Sciatic nerve (tissue), 2 donors: ENCODE results near the gene CADM4. TPM values are rescaled to one million over a fixed set of nuclear protein-coding genes. Genes with fewer than 3 reads are reported as not detected.
A peak's percentile ranks its signal among the peaks of the same experiment; 100 is the strongest.
"Not testable (repeated sequence)": the region's sequence is repeated elsewhere in the genome, so short reads cannot be mapped to it uniquely, and the experiment has no call there.

ENCODE experiments used
- ATAC-seq: fragments of 200-7000 bp; cut with Tn5 transposase; one replicate; pipeline ENCODE4 v1.9.1; 2020; ENCODE audit warnings: mild to moderate bottlenecking, moderate library complexity
- DNase-seq: peaks from one replicate; pipeline ENCODE4 v3.0.0-alpha.2; 2020; ENCODE audit warnings: low spot score
- intact Hi-C: fragments of 100-400 bp; cut with DNase I; formaldehyde crosslinking; loops from one replicate; pipeline ENCODE4 v1.14.2; 2022
- total RNA-seq: library from RNA; stranded (reverse); fragmentation: NEBNext Ultra II Directional; extraction: Animal tissue kit (Norgen Biotek cat#: 25700); gene quantifications from one replicate; pipeline ENCODE4 v1.2.1, GENCODE V29; 2021
- donor health status: DM: no; HTN: no; CAD: no.
- donor health status: DM: no; HTN: no; CAD: no.

CADM4 gene
- total RNA-seq, 1 donor from 2014 or later: 175 TPM

DNA sequence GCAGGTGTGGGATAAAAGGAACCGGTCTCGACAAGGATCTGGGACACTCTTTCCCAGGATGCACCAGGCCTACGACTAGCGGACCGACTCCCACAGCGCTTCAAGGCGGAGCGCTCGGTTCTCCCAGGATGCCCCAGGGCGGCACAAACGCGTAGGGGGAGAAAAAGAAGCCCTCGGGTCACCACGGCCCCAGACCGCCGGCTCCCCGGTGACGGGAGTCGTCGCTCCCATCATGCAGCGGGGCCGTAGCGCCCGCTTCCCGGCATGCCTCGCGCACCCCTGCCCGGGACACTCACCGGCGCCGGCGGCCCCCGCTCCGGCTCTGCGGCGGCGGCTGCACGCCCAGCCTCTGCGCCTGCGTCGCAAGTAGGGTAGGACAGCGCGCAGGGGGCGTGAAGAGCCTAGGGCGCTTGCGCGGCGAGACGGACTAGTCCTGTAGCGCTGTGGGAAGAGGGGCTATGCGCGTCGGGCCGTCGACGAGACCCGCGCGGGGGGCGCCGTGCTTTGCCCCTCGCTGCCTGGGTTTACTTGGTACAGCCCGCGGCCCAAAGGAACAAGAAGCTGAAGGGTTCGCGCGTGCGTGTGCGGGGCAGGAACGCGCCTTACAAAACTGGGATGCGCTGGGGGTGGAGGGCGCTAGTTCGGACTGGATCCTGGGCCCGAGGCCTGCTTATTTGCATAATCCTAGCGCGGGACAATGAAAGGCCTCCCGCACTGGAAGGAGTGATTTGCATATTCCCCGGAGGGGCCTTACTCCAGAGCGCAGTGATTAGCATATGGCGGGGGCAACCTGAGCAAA lies 20.2 kb downstream of the CADM4 start, which contains the start of gene ZNF428:
Gene ZNF428, minus strand, starts transcription at position 368 of the 799 bp plus-strand sequence. CDS start 5,325 bp downstream, outside the sequence.
- ATAC-seq: peak; percentile 96
- intact Hi-C loops: no loop called here

DNA sequence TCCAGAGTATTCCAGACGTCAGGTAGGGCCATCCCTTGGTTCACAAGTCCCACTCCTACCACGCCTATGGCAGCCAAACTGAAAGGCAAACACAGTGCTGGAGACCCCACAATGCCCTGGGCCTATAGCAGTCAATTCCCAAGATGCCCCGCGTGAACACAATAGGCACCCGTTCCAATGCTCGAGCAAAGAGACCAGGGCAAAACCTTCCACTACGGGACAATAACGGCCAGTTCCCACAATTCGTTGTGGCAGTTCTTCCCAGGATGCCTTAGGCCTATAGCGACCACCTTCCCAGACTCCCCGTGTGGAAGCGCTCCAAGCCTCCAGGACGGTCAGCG lies 20.8 kb downstream of the CADM4 start:
- no peak for ATAC-seq
- no peak for DNase-seq
- intact Hi-C loops: no loop called here

More for the DNA sequence above, 20.2 kb downstream of the CADM4 start, which contains the start of gene ZNF428:
- DNase-seq: peak; percentile 90

DNA sequence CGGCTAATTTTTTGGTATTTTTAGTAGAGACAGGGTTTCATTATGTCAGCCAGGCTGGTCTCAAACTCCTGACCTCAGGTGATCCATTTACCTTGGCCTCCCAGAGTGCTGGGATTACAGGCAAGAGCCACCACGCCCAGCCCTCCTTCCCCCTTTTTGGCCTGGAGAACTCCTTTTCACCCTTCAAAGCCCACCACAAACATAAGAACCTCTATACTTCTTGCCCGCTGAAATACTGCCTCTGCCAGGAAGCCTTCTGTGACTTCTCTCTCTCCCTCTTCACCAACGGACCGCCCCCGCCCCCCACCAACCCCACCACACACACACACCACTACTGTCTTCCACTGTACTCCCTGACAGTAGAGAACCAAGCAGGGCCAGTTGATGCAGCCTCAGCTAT lies 22.7 kb downstream of the CADM4 start:
- no peak for DNase-seq
- intact Hi-C loops: no loop called here
- ATAC-seq: no peak

DNA sequence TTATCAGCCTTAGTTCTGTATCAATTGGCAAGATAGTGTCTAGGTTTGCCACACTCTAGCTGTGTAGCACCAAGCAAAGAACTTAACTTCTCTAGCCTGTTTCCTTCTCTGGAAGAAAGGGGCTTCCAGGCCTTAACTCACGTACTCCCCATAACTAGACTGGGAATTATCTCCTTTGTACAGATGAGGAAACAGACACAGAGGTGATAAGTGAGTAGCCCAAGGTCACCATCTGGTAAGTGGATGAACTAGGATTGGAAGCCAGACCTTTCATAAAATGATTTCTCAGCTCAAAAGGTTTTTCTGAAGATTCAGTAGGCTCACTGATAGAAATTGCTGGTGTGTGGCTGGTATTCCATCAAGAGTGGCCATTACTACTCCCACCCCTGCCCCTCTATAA lies 23.3 kb downstream of the CADM4 start:
- DNase-seq (no peak), ATAC-seq (no peak)
- intact Hi-C loops: no loop called here

DNA sequence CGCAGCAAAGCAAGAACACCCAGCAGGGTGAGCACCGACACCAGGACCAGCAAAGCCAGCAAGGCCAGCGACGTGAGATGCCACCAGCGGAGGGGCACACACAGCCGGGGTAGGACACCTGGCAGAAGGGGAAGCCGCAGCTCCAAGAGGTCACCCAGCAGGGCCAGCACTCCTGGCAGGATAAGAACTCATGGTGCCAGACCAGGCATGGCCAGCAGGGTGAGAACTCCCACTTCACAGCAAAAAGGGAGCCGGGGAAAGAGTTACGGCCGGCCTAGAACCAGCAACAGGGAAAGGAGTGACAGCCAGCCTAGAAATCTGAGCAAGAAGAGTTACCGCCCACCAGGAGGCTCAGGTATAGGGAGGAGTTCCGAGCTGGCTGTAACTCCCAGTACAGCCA lies 27.3 kb downstream of the CADM4 start:
- no peak for DNase-seq
- ATAC-seq: no peak
- intact Hi-C loops: no loop called here

DNA sequence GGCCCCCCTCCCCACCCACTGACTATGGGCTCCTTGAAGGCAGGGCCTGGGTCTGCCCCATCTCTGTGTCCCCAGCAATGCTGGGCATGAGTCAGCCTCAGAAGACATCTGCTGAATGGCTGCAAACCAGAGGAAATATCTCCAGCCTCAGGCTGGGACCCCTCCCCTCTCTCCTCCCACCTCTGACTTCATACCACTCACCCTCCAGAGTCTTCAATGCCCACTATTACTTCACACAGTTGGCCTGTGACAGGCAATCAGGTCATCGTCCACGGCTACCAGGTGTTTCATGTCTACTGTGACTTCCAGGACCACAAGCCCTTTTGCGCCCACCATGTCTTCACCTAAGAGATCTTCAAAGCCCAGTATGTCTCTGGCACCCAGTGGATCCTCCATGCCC lies 27.9 kb downstream of the CADM4 start, which contains the start of gene SRRM5:
Gene SRRM5, plus strand, starts transcription at position 301 of the 400 bp plus-strand sequence. Its CDS starts 34 bp downstream, at position 335.
- no peak for ATAC-seq
- intact Hi-C loops: no loop called here
- DNase-seq: no peak

DNA sequence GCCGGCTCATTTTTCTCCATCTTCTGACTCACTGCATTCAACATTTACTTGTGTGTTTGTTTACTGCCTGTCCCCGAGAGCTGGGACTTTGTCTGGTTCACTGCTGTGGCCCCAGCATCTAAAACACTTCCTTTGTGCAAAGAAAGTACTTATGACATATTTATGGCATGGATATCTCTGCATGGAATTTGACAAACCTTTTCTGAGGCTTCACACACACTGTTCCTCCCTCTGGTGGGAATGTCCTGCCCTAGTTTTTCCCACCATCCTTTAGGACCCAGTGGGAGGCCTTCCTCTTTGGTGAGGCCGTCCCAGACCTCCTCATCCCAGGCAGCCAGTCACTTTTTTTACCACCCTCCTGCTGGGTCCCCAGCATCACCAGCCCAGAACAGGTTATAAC lies 29.2 kb downstream of the CADM4 start:
- DNase-seq (no peak), ATAC-seq (no peak)
- intact Hi-C loops: no loop called here

DNA sequence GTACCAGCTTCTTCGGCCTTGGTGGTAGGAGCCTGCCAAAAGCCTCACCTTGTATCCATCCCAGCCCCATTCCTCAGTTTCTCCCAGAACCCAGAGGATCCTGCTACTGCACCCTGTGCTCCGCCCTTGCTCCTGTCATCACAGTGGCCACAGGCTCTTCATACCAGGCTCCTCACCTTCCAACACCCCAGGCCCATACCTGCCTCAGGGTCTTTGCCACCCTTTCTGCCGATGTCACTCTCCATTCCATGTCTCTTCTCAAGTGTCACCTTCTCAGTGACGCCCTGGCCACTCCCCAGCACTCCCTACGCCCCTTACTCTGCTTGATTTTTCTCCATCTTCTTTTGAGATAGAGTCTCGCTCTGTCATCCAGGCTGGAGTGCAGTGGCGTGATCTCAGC lies 29.8 kb downstream of the CADM4 start:
- ATAC-seq: no peak
- no peak for DNase-seq
- intact Hi-C loops: no loop called here

DNA sequence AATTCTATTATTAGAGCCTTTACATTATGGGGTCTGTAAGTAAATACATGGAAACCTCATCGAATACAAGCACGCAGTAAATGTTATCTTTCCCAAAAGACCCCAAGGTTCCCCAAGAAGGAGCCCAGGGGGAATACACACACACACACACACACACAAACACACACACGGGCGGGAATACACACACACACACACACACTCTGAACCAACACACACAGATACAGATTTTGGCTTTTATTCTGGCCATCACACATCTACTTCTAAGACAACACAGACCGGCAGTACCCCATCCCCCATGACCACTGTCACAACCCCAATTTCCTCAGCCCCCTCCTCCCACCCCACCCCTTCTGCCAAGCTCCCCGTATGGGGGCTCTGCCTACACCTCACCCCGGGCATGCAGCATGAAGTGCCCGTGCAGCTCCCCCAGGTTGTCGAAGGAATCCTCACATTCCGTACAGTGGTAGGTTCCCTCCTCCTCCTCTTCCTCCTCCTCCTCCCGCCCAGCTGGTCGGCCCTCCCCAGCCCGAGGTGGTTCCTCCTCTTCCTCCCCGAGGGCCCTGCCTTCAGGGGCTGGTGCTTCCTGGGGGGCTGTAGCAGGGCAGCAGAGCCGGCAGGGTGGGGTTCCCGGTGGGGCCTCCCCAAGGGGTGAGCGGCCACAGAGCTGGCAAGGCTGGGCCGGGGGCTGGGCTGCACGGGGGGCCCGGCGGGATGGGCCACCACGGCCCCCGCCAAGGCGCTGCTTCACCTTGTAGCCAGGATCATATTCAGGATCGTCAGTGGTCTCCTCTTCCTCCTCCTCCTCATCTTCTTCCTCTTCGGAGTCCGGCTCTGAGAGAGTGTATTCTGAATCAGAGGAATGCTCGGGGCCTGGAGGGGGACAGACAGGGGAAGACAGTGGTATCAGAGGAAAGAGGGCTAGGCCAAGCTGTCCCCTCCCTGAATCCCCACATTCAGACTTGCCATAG lies 32.1 kb downstream of the CADM4 start:
- intact Hi-C loops: no loop called here
- DNase-seq (no peak), ATAC-seq (no peak)

DNA sequence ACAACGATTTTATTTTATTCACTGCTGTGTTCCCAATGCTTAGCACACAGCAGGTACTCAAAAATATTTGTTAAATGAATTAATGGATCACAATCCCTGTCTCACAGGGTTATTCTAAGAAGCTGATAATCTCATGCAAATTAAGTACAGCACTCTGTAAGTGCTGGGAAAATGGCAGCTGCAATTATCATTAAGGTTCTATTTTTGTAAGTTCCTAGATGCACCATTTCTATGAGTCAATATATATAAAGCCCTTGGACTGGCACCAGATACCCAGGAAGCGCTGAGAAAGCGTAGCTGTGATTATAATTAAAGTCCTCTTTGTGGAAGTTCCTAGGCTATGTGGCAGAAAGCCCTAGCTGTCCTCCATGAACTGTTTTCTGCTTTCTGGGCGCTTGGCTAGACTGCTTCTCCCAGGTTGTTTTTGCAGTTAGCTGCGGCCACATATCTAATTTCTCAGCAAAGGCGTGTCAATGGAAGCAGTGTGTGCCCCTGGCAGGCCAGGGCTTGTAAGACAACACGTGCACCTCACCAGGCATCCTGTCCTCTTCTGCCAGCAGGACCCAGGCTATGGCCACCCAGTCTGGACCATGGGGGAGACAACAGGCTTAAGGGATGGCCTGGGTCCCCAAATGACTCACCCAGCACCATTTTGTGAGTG lies 33.0 kb downstream of the CADM4 start:
- intact Hi-C loops: no loop called here
- ATAC-seq (no peak), DNase-seq (no peak)

DNA sequence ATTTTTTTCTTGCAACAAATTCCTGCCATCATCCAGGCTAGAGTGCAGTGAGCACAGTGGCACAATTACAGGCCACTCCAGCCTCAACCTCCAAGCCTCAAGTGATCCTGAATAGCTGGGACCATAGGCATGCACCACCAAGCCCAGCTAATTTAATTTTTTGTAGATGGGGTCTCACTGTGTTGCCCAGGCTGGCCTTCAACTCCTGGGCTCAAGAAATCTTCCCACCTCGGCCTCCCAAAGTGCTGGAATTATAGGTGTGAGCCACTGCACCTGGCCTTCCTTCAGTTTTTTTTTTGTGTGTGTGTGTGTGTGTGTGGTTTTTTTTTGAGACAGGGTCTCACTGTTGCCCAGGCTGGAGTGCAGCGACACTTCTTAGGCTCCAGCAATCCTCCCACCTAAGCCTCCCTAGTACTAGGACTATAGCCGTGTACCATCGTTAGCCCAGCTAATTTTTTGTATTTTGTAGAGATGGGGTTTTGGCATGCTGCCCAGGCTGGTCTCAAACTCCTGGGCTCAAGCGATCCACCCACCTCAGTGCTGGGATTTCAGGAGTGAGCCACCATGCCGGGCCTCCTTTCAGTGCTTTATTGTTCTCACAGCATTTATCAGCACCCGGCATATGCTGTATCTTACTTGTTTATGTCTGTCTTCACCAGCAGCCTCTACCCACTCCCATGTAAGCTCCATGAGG lies 33.6 kb downstream of the CADM4 start:
- no peak for DNase-seq
- intact Hi-C loops: no loop called here
- ATAC-seq: no peak

DNA sequence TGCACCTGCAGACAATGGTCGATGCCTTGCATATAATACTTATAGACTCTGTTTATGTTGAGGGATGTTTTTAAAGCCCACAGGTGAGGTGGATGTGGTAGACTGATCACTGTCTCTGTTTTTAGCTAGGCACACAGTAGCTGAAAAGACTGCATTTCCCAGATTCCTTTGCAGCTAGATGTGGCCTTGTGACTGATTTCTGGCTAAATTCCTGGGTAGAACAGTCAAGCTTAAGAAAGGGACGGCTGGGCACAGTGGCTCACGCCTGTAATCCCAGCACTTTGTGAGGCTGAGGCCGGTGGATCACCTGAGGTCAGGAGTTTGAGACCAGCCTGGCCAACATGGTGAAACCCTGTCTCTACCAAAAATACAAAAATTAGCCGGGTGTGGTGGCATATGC lies 39.3 kb downstream of the CADM4 start:
- ATAC-seq, intact Hi-C loops, DNase-seq: not testable (repeated sequence)

DNA sequence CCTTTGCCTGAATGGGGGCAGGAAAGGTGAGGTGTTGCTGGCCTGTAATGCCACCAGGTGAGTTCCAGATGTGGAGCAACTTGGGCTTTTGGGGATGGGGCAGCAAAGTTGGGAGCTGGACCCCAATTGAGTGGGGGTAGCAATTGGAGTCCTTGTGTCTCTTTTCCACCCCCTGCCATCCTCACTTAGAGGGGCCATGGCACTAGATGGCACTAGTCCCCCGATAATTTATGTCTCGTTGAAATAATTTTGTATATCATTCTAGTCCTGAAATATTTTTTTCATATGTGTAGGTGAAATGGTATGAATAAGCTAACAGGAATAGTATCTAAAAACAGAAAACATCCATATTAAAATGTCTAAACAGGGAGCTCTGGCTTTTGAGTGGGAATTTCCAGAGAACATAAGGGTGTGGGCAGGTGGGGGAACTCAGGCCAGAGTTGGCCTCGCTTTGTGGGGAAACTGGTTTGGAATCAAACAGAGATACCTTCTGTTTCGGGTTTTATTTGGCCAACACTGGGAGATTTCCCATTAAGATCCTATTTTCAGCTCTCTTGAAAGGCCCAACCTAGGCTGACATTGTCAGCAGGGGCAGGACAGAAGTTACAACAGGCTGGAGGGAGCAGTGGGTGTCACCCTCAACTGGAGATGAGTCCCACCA lies 39.9 kb downstream of the CADM4 start:
- intact Hi-C loops: loop anchor here (10.0 kb wide), 1 partner anchor 55 kb away; no protein-coding TSS in a partner anchor
- ATAC-seq: no peak
- DNase-seq: no peak

DNA sequence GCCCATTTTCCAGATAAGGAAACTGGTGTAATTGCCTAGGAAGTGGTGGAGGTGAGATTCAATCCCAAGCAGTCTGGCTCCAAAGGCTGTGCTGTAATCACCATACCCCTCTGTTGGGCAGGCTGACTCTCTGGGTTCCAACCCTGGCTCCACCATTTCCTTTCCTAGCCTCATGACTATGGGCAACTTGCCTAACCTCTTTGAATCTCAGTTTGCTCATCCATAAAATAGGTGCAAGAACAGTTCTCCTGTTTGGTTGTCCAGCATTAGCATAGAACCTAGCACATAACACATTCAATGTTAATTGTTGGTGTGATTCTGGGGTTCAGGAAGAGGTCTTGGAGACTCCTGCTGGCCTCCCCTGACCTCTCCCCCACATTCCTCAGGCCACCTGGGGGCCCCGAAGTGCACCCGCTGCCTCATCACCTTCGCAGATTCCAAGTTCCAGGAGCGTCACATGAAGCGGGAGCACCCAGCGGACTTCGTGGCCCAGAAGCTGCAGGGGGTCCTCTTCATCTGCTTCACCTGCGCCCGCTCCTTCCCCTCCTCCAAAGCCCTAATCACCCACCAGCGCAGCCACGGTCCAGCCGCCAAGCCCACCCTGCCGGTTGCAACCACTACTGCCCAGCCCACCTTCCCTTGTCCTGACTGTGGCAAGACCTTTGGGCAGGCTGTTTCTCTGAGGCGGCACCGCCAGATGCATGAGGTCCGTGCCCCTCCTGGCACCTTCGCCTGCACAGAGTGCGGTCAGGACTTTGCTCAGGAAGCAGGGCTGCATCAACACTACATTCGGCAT lies 41.0 kb downstream of the CADM4 start:
- DNase-seq: no peak
- ATAC-seq: no peak
- intact Hi-C loops: loop anchor here (10.0 kb wide), 1 partner anchor 56 kb away; no protein-coding TSS in a partner anchor

DNA sequence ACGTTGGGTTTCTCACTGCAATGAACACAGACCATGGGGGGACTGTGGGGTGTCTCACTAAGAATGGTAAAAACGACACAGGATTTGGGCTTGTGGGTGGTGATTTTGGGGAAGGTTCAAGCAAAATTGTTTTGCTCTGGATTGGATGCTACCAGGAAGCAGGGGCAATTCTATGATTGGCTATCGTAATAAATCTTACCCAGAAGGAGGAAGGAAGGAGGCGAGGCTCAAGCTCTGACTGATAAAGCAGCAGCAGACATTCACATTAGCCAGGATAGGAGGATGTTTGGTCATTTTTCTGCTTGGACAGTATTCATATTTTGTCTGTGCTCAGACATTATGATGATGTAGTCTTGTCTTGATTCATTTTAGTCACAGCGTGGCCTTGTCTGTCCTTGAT lies 41.8 kb downstream of the CADM4 start:
- ATAC-seq (no peak), DNase-seq (no peak)
- intact Hi-C loops: loop anchor here (10.0 kb wide), 1 partner anchor 57 kb away; no protein-coding TSS in a partner anchor

DNA sequence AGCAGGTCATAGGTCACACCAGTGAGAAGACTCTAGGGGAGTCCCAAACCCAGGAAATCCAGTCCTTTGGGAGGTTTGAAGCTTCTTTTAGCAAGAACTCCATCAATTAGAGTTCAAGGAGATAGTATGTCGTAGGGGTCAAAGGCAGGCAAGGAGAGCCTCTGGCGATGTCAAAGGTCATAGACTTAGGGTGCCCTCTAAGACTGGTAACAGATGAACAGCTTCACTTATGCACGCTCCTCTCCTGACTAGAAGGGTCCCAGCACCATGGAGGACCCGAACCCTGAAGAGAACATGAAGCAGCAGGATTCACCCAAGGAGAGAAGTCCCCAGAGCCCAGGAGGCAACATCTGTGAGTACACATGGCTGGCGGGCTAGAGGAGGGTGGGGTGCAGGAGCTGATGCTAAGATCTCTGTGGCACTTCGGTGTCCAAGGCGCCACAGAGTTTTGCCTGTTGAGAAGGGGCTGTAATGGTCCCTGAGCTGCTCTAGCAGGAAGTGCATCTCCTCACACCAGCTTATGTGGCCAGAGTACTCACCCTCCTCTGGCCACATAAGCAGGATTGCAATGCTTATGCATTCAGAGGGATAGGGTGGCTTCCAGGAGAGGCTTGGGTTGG lies 42.7 kb downstream of the CADM4 start:
- DNase-seq (no peak), ATAC-seq (no peak)
- intact Hi-C loops: loop anchor here (10.0 kb wide), 1 partner anchor 58 kb away; no protein-coding TSS in a partner anchor
